Measurements from ENCODE around the gene NACC2.

GRCh38 chr9:136091582-136092352 is 3.3 kb downstream of the NACC2 start:
- TF ChIP-seq POLR2A (IDR thresholded peaks at IDR 0.05) = no peak
- TF ChIP-seq CTCF (IDR thresholded peaks at IDR 0.05) = no peak

Measured in gastroesophageal sphincter (tissue), 3 donors.